8988T (cell line): ENCODE results near the gene NR1D2.
"Not testable (repeated sequence)": the region's sequence is repeated elsewhere in the genome, so short reads cannot be mapped to it uniquely, and the experiment has no call there.

Experiments
- DNase-seq: peaks from one replicate; pipeline ENCODE4 v3.0.0; 2011

Gene NR1D2

DNA sequence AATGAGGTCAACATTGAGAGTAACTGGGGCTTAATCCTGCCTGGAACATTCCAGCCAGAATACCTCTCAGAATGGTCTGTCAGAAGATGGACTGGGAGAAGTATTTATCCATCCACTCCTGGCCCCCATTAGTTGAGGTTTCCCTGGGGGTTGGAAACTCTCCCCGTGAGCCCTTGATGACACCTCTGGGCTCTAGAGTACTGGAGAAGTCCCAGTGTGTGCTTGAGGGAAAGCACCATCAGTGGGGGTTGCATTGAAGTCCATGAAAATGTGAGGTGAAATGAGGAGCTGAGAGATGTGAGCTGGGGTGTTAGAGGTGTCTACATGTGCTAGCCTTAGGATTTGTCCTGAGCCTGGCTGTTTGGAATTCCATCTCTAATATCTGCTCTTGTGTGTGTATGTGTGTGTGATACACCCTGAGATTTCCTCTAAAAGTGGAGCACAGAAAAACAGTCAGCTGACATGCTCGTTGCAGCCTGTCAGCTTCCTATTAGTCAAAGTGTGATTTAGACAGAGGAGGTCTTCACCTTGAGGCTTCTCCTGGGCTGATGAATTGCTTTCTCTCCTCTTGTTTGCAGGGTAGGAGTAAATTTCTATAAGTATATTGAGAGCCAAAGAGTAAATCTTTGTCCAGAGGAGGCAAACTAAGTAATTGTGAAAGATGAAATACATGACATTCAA is 67.6 kb downstream of the NR1D2 start:
- no peak for DNase-seq

DNA sequence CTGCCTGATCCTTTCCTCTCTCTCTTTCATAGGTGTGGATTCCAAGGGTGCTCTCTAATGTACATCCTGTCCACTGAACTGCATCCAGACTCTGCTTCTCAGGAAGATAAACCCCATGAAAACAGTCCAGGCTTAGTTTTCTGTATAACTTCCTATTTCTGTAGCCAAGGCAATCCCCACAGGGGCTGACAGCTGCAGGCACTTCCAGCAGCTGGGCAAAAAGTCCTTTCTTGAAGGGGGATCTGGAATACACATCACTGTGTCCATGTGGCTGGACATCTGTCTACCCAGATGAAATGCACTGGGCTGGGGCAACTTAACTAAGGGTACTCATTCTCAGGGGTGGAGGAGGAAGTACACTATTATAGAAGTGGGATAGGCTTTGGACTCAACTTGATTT is 72.2 kb downstream of the NR1D2 start:
- DNase-seq = no peak

DNA sequence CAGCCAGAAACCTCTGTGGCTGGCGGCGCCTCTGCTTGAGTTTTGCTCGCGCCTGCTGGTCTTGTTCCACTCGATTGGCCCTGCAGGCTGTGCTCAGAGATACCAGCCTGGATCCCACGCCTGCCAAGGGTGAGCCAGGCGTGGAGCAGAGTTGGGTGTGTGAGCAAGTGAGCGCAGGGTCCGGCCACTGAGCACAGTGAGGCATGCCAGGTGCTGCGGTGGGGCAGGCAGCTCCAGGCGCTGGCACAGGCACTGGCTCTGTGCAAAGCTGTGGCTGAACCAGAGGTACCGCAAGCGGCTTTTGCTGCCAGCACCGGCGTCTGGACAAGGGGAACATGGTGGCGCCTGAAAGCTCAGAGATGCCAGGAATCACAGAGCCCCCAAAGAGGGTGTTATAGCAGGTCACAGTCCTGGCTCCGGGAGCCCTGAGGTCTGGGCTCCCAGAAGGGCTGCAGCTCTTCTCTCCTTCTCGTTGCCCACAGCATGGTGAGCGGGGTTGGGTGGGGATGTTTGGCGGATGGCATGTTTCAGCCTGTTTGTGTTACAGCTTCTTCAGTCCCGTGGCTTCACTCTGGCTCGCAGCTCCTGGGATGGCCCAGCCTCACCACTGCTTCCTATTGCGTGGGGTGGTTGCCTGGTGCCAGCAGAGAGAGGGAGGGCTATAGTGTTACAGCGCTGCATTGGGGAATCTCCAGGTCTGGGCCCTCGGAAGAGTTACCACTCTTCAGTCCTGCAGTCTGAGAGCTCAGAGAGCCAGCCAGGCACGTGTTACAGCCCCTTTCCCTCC is 73.9 kb downstream of the NR1D2 start:
- no peak for DNase-seq

DNA sequence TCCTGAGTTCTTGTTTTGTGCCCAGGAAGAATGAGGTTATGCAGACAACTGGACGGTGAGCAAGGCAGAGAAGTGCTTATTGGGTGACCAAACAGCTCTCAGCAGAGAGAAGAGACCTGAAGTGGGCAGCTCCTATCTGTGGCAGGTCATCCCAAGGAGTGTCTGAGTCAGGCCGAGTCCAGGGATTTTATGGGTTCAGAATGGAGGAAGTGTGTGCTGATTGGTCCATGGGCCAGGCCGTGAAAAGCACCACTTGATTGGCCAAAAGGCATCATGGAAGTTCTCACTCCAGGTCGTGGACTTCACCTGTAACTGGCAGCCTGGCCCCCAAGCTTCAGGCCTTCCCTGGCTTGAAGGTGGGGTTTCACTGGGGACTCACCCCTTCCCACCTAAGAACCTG is 74.5 kb downstream of the NR1D2 start:
- no peak for DNase-seq

DNA sequence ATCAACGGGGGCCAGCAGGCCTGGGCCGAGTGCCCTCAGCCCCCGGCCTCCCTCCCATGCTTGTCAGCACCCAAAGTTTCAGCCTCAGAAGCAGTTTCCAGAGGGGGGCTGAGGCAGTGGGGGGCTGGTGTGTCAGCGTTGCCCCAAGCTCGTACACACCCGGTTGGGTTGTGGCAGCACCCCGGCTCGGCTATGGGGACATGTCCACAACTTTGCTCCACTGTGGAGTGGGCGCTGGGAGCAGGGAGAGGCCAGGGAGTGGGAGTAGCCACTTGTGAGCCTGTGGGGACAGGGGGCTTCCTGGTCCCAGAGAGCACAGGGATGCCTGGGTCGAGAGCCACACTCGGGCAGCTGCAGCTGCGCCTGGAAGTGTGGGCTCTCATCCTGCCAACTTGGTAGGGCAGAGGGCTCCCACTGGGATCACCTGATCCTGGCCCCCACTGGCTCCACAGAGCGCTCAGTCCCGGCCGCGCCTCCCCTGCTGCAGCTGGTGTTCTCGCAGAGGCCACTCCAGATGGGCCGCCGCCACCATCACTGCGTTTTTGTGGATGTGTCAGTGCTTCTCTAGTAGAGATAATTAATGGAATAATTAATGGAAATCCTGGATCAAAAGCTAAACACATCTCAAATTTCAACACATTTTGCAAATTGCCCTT is 75.1 kb downstream of the NR1D2 start:
- no peak for DNase-seq

DNA sequence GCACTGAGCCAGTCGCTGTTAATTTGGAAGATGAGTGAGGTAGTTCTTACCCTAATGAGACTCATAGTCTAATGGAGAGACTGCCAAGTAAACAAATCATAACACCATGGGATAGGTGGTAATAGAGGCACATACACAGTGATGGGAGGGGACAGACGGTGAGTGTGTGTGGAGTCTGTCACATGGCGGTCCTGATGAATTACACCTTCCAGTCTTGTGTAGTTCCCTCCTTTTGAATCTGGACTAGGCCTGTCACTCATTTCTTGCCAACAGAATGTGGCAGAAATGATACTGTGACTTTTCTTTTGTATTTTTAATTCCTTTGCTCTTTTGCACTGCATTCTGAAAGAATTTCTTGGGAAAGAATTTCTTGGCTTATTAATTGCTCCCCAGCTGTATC is 78.1 kb downstream of the NR1D2 start:
- no peak for DNase-seq

DNA sequence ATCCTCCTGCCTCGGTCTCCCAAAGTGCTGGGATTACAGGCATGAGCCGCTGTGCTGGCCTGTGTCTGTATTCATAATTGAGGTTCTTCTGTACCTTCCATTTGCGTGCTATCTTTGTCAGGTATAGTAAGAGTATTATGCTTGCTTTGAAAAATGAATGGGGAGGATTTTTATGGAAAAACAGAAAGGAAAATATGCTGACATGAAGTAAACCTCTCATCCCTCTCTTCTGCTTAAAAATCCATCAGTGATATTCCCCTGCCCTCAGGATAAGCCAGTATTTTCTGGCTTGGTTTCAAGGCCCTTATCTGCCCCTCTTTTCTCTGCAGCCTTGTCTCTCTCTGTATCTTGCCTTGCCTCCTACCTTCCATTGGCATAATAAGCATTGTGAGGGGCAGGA is 80.7 kb downstream of the NR1D2 start:
- DNase-seq = no peak

DNA sequence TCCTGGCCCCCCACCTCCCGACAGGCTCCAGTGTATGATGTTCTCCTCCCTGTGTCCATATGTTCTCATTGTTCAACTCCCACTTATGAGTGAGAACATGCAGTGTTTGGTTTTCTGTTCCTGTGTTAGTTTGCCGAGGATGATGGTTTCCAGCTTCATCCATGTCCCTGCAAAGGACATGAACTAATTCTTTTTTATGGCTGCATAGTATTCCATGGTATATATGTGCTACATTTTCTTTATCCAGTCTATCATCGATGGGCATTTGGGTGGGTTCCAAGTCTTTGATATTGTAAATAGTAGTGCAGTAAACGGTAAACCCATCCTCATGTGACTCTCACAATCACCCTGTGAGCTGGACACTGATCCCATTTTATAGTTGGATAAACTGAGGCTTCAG is 81.6 kb downstream of the NR1D2 start:
- DNase-seq = not testable (repeated sequence)

DNA sequence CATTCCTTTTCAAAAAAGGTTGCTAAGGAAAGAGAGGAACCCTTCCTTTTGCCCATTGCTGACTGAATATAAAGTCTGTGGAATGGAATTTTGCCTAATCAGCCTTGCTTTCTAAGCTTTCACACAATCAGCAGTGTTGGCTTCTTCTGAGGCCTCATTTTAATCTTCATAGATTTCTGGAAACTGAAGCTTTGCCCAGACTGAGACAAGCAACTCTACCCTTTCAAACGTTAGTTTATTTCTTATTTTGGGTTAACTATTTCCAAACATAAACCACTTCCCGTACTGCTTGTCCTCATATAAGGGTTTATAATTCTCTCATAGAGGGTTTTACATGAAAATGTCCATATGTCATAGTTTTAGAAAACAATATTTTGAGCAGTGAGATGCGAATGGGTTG is 82.9 kb downstream of the NR1D2 start:
- no peak for DNase-seq
